Right cardiac atrium (tissue), 5 donors: ENCODE results near the gene TSC22D3. TPM values are rescaled to one million over a fixed set of nuclear protein-coding genes. Genes with fewer than 3 reads are reported as not detected.
A peak's percentile ranks its signal among the peaks of the same experiment; 100 is the strongest.

ENCODE experiments used
- ATAC-seq, 2 donors: fragments of 200-7000 bp; cut with Tn5 transposase; one replicate each; pipeline versions ENCODE4 v1.8.0 to v1.9.1; 2020; ENCODE audit warnings: moderate library complexity in 2 of 2, mild to moderate bottlenecking in 1 of 2
- DNase-seq, 3 donors: peaks; one replicate each; pipeline ENCODE4 v3.0.0-alpha.2; 2020
- H3K27ac ChIP-seq: one replicate; pipeline ENCODE4 v1.5.1; 2013; ENCODE audit warnings: mild to moderate bottlenecking, low read length, control low read depth, moderate library complexity
- H3K27me3 ChIP-seq: one replicate; pipeline ENCODE4 v1.6.1; 2013; ENCODE audit not compliant: control insufficient read depth, insufficient read depth
- H3K4me1 ChIP-seq: one replicate; pipeline ENCODE4 v1.6.1; 2013; ENCODE audit warnings: low read length; ENCODE audit not compliant: control insufficient read depth, insufficient read depth
- H3K4me3 ChIP-seq: one replicate; pipeline ENCODE4 v1.5.1; 2013; ENCODE audit warnings: low read length, control low read depth
- H3K9me3 ChIP-seq: one replicate; pipeline ENCODE4 v1.6.1; 2013; ENCODE audit warnings: low read length; ENCODE audit not compliant: control insufficient read depth
- WGBS: extraction: QIAGEN DNeasy Blood & Tissue Kit; methylation state at CpG from one replicate; pipeline ENCODE4 v1.1.7; 2013; 5-methylcytosine and 5-hydroxymethylcytosine counted together
- intact Hi-C, 4 donors: fragments of 100-400 bp; cut with DNase I; formaldehyde crosslinking; loops; one replicate each; pipeline versions ENCODE4 v1.11.0 to v1.14.0; 2022 to 2023
- polyA plus RNA-seq: library from polyadenylated mRNA; stranded (reverse); fragments of 200-250 nt; gene quantifications from one replicate; pipeline ENCODE4 v1.2.3, GENCODE V29; 2013
- total RNA-seq, 4 donors: library from RNA; stranded (reverse); fragmentation: NEBNext Ultra II Directional; extraction: Animal tissue kit (Norgen Biotek cat#: 25700); gene quantifications; one replicate each; pipeline ENCODE4 v1.2.1, GENCODE V29; 2021
- donor health status: healthy with polysubstance abuse.
- donor health status: DM: no; HTN: yes; CAD: no.
- donor health status: DM: no; HTN: no; CAD: no.
- donor health status: DM: no; HTN: yes; CAD: no; lungs with severe emphysema.
- donor health status: DM: yes; HTN: yes; CAD: no.

TSC22D3 gene
- total and polyA plus RNA-seq, 5 donors, result 52.6 to 129 (median 75.9) TPM

GRCh38 chrX:107711521-107712181 is 63.9 kb downstream of the TSC22D3 start:
- intact Hi-C loops, result loop anchor here in 2 of 4 donors (5.0 kb wide), 1 partner anchor 34 kb away; no protein-coding TSS in a partner anchor
- DNase-seq (no peak), ATAC-seq (no peak)
- H3K4me3 ChIP-seq, result no peak overlapping the region
- no peaks in the 10 kb centered on the region for H3K27me3 ChIP-seq
- WGBS, result 71% methylated on average over 5 of the region's 5 CpGs
- peaks cover 3% of the 10 kb centered on the region for H3K4me1 ChIP-seq
- peak overlapping the region; percentile 99 for H3K27ac ChIP-seq
- no peaks in the 10 kb centered on the region for H3K9me3 ChIP-seq

- peak; percentile 78 to 87 for ATAC-seq
- H3K9me3 ChIP-seq, result no peaks in the 10 kb centered on the region
- peak overlapping the region; percentile 99 for H3K27ac ChIP-seq
- DNase-seq, result no peak
- no peaks in the 10 kb centered on the region for H3K27me3 ChIP-seq
- H3K4me1 ChIP-seq, result peaks cover 3% of the 10 kb centered on the region
- no peak overlapping the region for H3K4me3 ChIP-seq
- intact Hi-C loops, result loop anchor here in 2 of 4 donors (5.0 kb wide), 1 partner anchor 34 kb away; no protein-coding TSS in a partner anchor
- WGBS, result 20% methylated on average over 7 of the region's 7 CpGs
Measured at GRCh38 chrX:107710617-107711391, 64.8 kb downstream of the TSC22D3 start.

GRCh38 chrX:107709266-107709806 is 66.3 kb downstream of the TSC22D3 start:
- no peak for ATAC-seq
- Histone ChIP-seq H3K4me3 (no peak overlapping the region), H3K4me1 (peaks cover 3% of the 10 kb centered on the region), H3K27ac (no peak overlapping the region), H3K9me3 (no peaks in the 10 kb centered on the region), H3K27me3 (no peaks in the 10 kb centered on the region)
- intact Hi-C loops, result no loop called here
- 91% methylated on average over 6 of the region's 6 CpGs for WGBS
- DNase-seq, result no peak

- H3K27ac ChIP-seq, result no peak overlapping the region
- no peak overlapping the region for H3K4me3 ChIP-seq
- ATAC-seq (no peak), DNase-seq (no peak)
- intact Hi-C loops, result no loop called here
- peaks cover 3% of the 10 kb centered on the region for H3K4me1 ChIP-seq
- no peaks in the 10 kb centered on the region for H3K27me3 ChIP-seq
- H3K9me3 ChIP-seq, result no peaks in the 10 kb centered on the region
- 67% methylated on average over 2 of the region's 2 CpGs for WGBS
Measured at GRCh38 chrX:107708762-107709161, 66.8 kb downstream of the TSC22D3 start.

- ATAC-seq, result no peak
- intact Hi-C loops, result no loop called here
- DNase-seq, result no peak
- Histone ChIP-seq H3K27ac (no peak overlapping the region), H3K9me3 (no peaks in the 10 kb centered on the region), H3K27me3 (no peaks in the 10 kb centered on the region), H3K4me3 (no peak overlapping the region), H3K4me1 (peaks cover 3% of the 10 kb centered on the region)
- 96% methylated on average over 9 of the region's 9 CpGs for WGBS
Measured at GRCh38 chrX:107707866-107708265, 67.7 kb downstream of the TSC22D3 start.

GRCh38 chrX:107706309-107706708 is 69.3 kb downstream of the TSC22D3 start:
- intact Hi-C loops, result no loop called here
- H3K27ac ChIP-seq, result no peak overlapping the region
- H3K27me3 ChIP-seq, result no peaks in the 10 kb centered on the region
- ATAC-seq (no peak), DNase-seq (no peak)
- no peaks in the 10 kb centered on the region for H3K9me3 ChIP-seq
- H3K4me3 ChIP-seq, result no peak overlapping the region
- peaks cover 3% of the 10 kb centered on the region for H3K4me1 ChIP-seq

GRCh38 chrX:107704587-107704986 is 71.0 kb downstream of the TSC22D3 start:
- ATAC-seq, result no peak
- DNase-seq, result no peak
- Histone ChIP-seq H3K4me1 (peaks cover 1% of the 10 kb centered on the region), H3K9me3 (no peaks in the 10 kb centered on the region), H3K4me3 (no peak overlapping the region), H3K27ac (no peak overlapping the region), H3K27me3 (no peaks in the 10 kb centered on the region)
- 85% methylated on average over 2 of the region's 2 CpGs for WGBS
- intact Hi-C loops, result no loop called here

GRCh38 chrX:107704181-107704580 is 71.4 kb downstream of the TSC22D3 start:
- H3K9me3 ChIP-seq, result no peaks in the 10 kb centered on the region
- DNase-seq, result no peak
- WGBS, result 75% methylated on average over 4 of the region's 4 CpGs

GRCh38 chrX:107701493-107702121 is 74.0 kb downstream of the TSC22D3 start:
- ATAC-seq, result peak in 1 of 2 donors; percentile 36
- DNase-seq, result no peak
- WGBS, result 30% methylated on average over 1 of the region's 1 CpG
- intact Hi-C loops, result no loop called here
- Histone ChIP-seq H3K4me3 (no peak overlapping the region), H3K4me1 (peaks cover 1% of the 10 kb centered on the region), H3K27ac (peak overlapping the region; percentile 45), H3K9me3 (no peaks in the 10 kb centered on the region), H3K27me3 (no peaks in the 10 kb centered on the region)

More at GRCh38 chrX:107704181-107704580, 71.4 kb downstream of the TSC22D3 start:
- Histone ChIP-seq H3K27me3 (no peaks in the 10 kb centered on the region), H3K27ac (no peak overlapping the region), H3K4me1 (peaks cover 1% of the 10 kb centered on the region), H3K4me3 (no peak overlapping the region)
- intact Hi-C loops, result no loop called here
- ATAC-seq, result no peak

GRCh38 chrX:107700790-107701189 is 74.8 kb downstream of the TSC22D3 start:
- Histone ChIP-seq H3K4me1 (peaks cover 1% of the 10 kb centered on the region), H3K9me3 (no peaks in the 10 kb centered on the region), H3K4me3 (no peak overlapping the region), H3K27me3 (no peaks in the 10 kb centered on the region), H3K27ac (peak overlapping the region; percentile 23)
- intact Hi-C loops, result no loop called here
- DNase-seq, result no peak
- no peak for ATAC-seq

- Histone ChIP-seq H3K27ac (peak overlapping the region; percentile 23), H3K4me1 (peaks cover 1% of the 10 kb centered on the region), H3K4me3 (no peak overlapping the region), H3K9me3 (no peaks in the 10 kb centered on the region), H3K27me3 (no peaks in the 10 kb centered on the region)
- WGBS, result 26% methylated on average over 4 of the region's 4 CpGs
- DNase-seq (peak in 1 of 3 donors; percentile 69), ATAC-seq (peak; percentile 80 to 94)
- intact Hi-C loops, result no loop called here
Measured at GRCh38 chrX:107700317-107700774, 75.2 kb downstream of the TSC22D3 start.
